ENCODE results near the gene RRAD.

RRAD gene

GRCh38 chr16:66910175-66910940, 15.0 kb downstream of the RRAD start:
- Histone ChIP-seq H3K9ac (ENCODE audit: low read depth in 1 of 2, low read length in 2 of 2) (no peak overlapping the region), H3K9me3 (ENCODE audit: control insufficient read depth in 2 of 2, low read length in 2 of 2) (no peaks in the 10 kb centered on the region), H3K27ac (ENCODE audit: low read depth in 2 of 2, low read length in 2 of 2) (no peak overlapping the region), H3K4me1 (ENCODE audit: control insufficient read depth in 2 of 2, insufficient read depth in 2 of 2, low read length in 2 of 2) (peaks cover 3 to 7% of the 10 kb centered on the region in 2 donors), H3K4me3 (ENCODE audit: low read length in 2 of 2) (no peak overlapping the region), H3K36me3 (ENCODE audit: control insufficient read depth in 2 of 2, insufficient read depth in 2 of 2, low read length in 2 of 2) (no peaks in the 10 kb centered on the region), H3K27me3 (ENCODE audit: control insufficient read depth in 2 of 2, insufficient read depth in 2 of 2, low read length in 2 of 2) (no peaks in the 10 kb centered on the region)

- H3K9ac ChIP-seq (ENCODE audit: low read depth in 1 of 2, low read length in 2 of 2): no peak overlapping the region
- no peaks in the 10 kb centered on the region for H3K9me3 ChIP-seq (ENCODE audit: control insufficient read depth in 2 of 2, low read length in 2 of 2)
- no peaks in the 10 kb centered on the region for H3K36me3 ChIP-seq (ENCODE audit: control insufficient read depth in 2 of 2, insufficient read depth in 2 of 2, low read length in 2 of 2)
- no peak overlapping the region for H3K27ac ChIP-seq (ENCODE audit: low read depth in 2 of 2, low read length in 2 of 2)
- H3K27me3 ChIP-seq (ENCODE audit: control insufficient read depth in 2 of 2, insufficient read depth in 2 of 2, low read length in 2 of 2): no peaks in the 10 kb centered on the region
- no peak overlapping the region for H3K4me3 ChIP-seq (ENCODE audit: low read length in 2 of 2)
- peaks cover 8 to 12% of the 10 kb centered on the region in 2 donors for H3K4me1 ChIP-seq (ENCODE audit: control insufficient read depth in 2 of 2, insufficient read depth in 2 of 2, low read length in 2 of 2)
These were observed 16.4 kb downstream of the RRAD start for GRCh38 chr16:66908762-66909559.

GRCh38 chr16:66908116-66908515, 17.2 kb downstream of the RRAD start:
- Histone ChIP-seq H3K9ac (ENCODE audit: low read depth in 1 of 2, low read length in 2 of 2) (no peak overlapping the region), H3K36me3 (ENCODE audit: control insufficient read depth in 2 of 2, insufficient read depth in 2 of 2, low read length in 2 of 2) (no peaks in the 10 kb centered on the region), H3K9me3 (ENCODE audit: control insufficient read depth in 2 of 2, low read length in 2 of 2) (no peaks in the 10 kb centered on the region), H3K4me3 (ENCODE audit: low read length in 2 of 2) (no peak overlapping the region), H3K4me1 (ENCODE audit: control insufficient read depth in 2 of 2, insufficient read depth in 2 of 2, low read length in 2 of 2) (peaks cover 8 to 12% of the 10 kb centered on the region in 2 donors), H3K27ac (ENCODE audit: low read depth in 2 of 2, low read length in 2 of 2) (no peak overlapping the region), H3K27me3 (ENCODE audit: control insufficient read depth in 2 of 2, insufficient read depth in 2 of 2, low read length in 2 of 2) (no peaks in the 10 kb centered on the region)

- Histone ChIP-seq H3K27ac (ENCODE audit: low read depth in 2 of 2, low read length in 2 of 2) (no peak overlapping the region), H3K4me1 (ENCODE audit: control insufficient read depth in 2 of 2, insufficient read depth in 2 of 2, low read length in 2 of 2) (peaks cover 8 to 12% of the 10 kb centered on the region in 2 donors), H3K27me3 (ENCODE audit: control insufficient read depth in 2 of 2, insufficient read depth in 2 of 2, low read length in 2 of 2) (no peaks in the 10 kb centered on the region), H3K4me3 (ENCODE audit: low read length in 2 of 2) (no peak overlapping the region), H3K9me3 (ENCODE audit: control insufficient read depth in 2 of 2, low read length in 2 of 2) (no peaks in the 10 kb centered on the region), H3K36me3 (ENCODE audit: control insufficient read depth in 2 of 2, insufficient read depth in 2 of 2, low read length in 2 of 2) (no peaks in the 10 kb centered on the region), H3K9ac (ENCODE audit: low read depth in 1 of 2, low read length in 2 of 2) (no peak overlapping the region)
These were observed 18.2 kb downstream of the RRAD start for GRCh38 chr16:66906916-66907836.

- peaks cover 17 to 18% of the 10 kb centered on the region in 2 donors for H3K4me1 ChIP-seq (ENCODE audit: control insufficient read depth in 2 of 2, insufficient read depth in 2 of 2, low read length in 2 of 2)
- H3K9ac ChIP-seq (ENCODE audit: low read depth in 1 of 2, low read length in 2 of 2): peak overlapping the region in 1 of 2 donors; percentile 0
- no peaks in the 10 kb centered on the region for H3K27me3 ChIP-seq (ENCODE audit: control insufficient read depth in 2 of 2, insufficient read depth in 2 of 2, low read length in 2 of 2)
- H3K9me3 ChIP-seq (ENCODE audit: control insufficient read depth in 2 of 2, low read length in 2 of 2): no peaks in the 10 kb centered on the region
- H3K4me3 ChIP-seq (ENCODE audit: low read length in 2 of 2): no peak overlapping the region
- H3K36me3 ChIP-seq (ENCODE audit: control insufficient read depth in 2 of 2, insufficient read depth in 2 of 2, low read length in 2 of 2): no peaks in the 10 kb centered on the region
- peak overlapping the region; percentile 6 to 43 for H3K27ac ChIP-seq (ENCODE audit: low read depth in 2 of 2, low read length in 2 of 2)
These were observed 19.4 kb downstream of the RRAD start for GRCh38 chr16:66905633-66906539.

GRCh38 chr16:66904846-66905632, 20.3 kb downstream of the RRAD start:
- H3K4me3 ChIP-seq (ENCODE audit: low read length in 2 of 2): no peak overlapping the region
- H3K4me1 ChIP-seq (ENCODE audit: control insufficient read depth in 2 of 2, insufficient read depth in 2 of 2, low read length in 2 of 2): peaks cover 24% of the 10 kb centered on the region in 2 donors
- H3K9ac ChIP-seq (ENCODE audit: low read depth in 1 of 2, low read length in 2 of 2): peak overlapping the region in 1 of 2 donors; percentile 0

GRCh38 chr16:66904428-66904845, 20.9 kb downstream of the RRAD start:
- Histone ChIP-seq H3K27me3 (ENCODE audit: control insufficient read depth in 2 of 2, insufficient read depth in 2 of 2, low read length in 2 of 2) (no peaks in the 10 kb centered on the region), H3K36me3 (ENCODE audit: control insufficient read depth in 2 of 2, insufficient read depth in 2 of 2, low read length in 2 of 2) (no peaks in the 10 kb centered on the region), H3K4me3 (ENCODE audit: low read length in 2 of 2) (no peak overlapping the region), H3K27ac (ENCODE audit: low read depth in 2 of 2, low read length in 2 of 2) (peak overlapping the region; percentile 22 to 56), H3K4me1 (ENCODE audit: control insufficient read depth in 2 of 2, insufficient read depth in 2 of 2, low read length in 2 of 2) (peaks cover 28 to 29% of the 10 kb centered on the region in 2 donors), H3K9me3 (ENCODE audit: control insufficient read depth in 2 of 2, low read length in 2 of 2) (no peaks in the 10 kb centered on the region), H3K9ac (ENCODE audit: low read depth in 1 of 2, low read length in 2 of 2) (no peak overlapping the region)

More at GRCh38 chr16:66904846-66905632, 20.3 kb downstream of the RRAD start:
- no peaks in the 10 kb centered on the region for H3K27me3 ChIP-seq (ENCODE audit: control insufficient read depth in 2 of 2, insufficient read depth in 2 of 2, low read length in 2 of 2)
- no peaks in the 10 kb centered on the region for H3K9me3 ChIP-seq (ENCODE audit: control insufficient read depth in 2 of 2, low read length in 2 of 2)
- no peaks in the 10 kb centered on the region for H3K36me3 ChIP-seq (ENCODE audit: control insufficient read depth in 2 of 2, insufficient read depth in 2 of 2, low read length in 2 of 2)
- H3K27ac ChIP-seq (ENCODE audit: low read depth in 2 of 2, low read length in 2 of 2): peak overlapping the region; percentile 40 to 56

GRCh38 chr16:66903544-66904427, 21.5 kb downstream of the RRAD start:
- no peaks in the 10 kb centered on the region for H3K36me3 ChIP-seq (ENCODE audit: control insufficient read depth in 2 of 2, insufficient read depth in 2 of 2, low read length in 2 of 2)
- H3K9ac ChIP-seq (ENCODE audit: low read depth in 1 of 2, low read length in 2 of 2): no peak overlapping the region
- peak overlapping the region in 1 of 2 donors; percentile 22 for H3K27ac ChIP-seq (ENCODE audit: low read depth in 2 of 2, low read length in 2 of 2)
- H3K4me3 ChIP-seq (ENCODE audit: low read length in 2 of 2): no peak overlapping the region
- H3K27me3 ChIP-seq (ENCODE audit: control insufficient read depth in 2 of 2, insufficient read depth in 2 of 2, low read length in 2 of 2): no peaks in the 10 kb centered on the region
- H3K4me1 ChIP-seq (ENCODE audit: control insufficient read depth in 2 of 2, insufficient read depth in 2 of 2, low read length in 2 of 2): peaks cover 32 to 33% of the 10 kb centered on the region in 2 donors
- H3K9me3 ChIP-seq (ENCODE audit: control insufficient read depth in 2 of 2, low read length in 2 of 2): no peaks in the 10 kb centered on the region

All from mucosa of rectum (tissue), 2 donors.